Body of pancreas (tissue), 4 donors: ENCODE data around the gene NANOS1. TPM values are rescaled to one million over a fixed set of nuclear protein-coding genes. Genes with fewer than 3 reads are reported as not detected.

Experiments used
- ATAC-seq: fragments of 150-250 bp; one replicate; pipeline ENCODE4 v1.9.1; 2016
- DNase-seq, 4 donors: peaks; one replicate each; pipeline ENCODE4 v3.0.0-alpha.2; 2019
- H3K27ac ChIP-seq, 4 donors: fragments of 200-600 bp; sonication (generic); 1 replicate in 3 of 4; 2 replicates in 1 of 4; pipeline versions ENCODE4 v1.5.1 to v1.6.1; 2016 to 2019; ENCODE audit warnings: mild to moderate bottlenecking in 1 of 4, mixed read lengths in 1 of 4, moderate library complexity in 1 of 4
- H3K27me3 ChIP-seq, 2 donors: fragments of 200-600 bp; sonication (generic); one replicate each; pipeline ENCODE4 v1.6.0; 2016; ENCODE audit warnings: mild to moderate bottlenecking in 1 of 2
- H3K36me3 ChIP-seq, 2 donors: fragments of 200-600 bp; sonication (generic); replicated peaks in 1 of 2; 2 replicates each; pipeline ENCODE4 v1.5.1; 2016; ENCODE audit warnings: low read depth in 2 of 2; ENCODE audit not compliant: insufficient read depth in 1 of 2
- H3K4me1 ChIP-seq: fragments of 200-600 bp; sonication (generic); one replicate; pipeline ENCODE4 v1.6.0; 2016
- H3K4me3 ChIP-seq, 2 donors: fragments of 200-600 bp; sonication (generic); 1 replicate in 1 of 2; 2 replicates in 1 of 2; pipeline ENCODE4 v1.5.1; 2016 to 2019
- H3K9me3 ChIP-seq, 3 donors: fragments of 200-600 bp; sonication (generic); 1 replicate in 2 of 3; 2 replicates in 1 of 3; pipeline ENCODE4 v1.5.1; 2016
- CTCF ChIP-seq, 7 experiments: fragments of 450-650 bp in 4 of 7; fragments of 200-600 bp in 3 of 7; sonication (generic) in 3 of 7; IDR thresholded peaks; one replicate each; pipeline ENCODE4 v1.5.1; 2016 to 2019; ENCODE audit warnings: antibody characterized with exemption in 7 of 7
- POLR2A ChIP-seq, 3 donors: fragments of 450-650 bp; IDR thresholded peaks; one replicate each; pipeline ENCODE4 v1.6.1; 2016; ENCODE audit warnings: antibody characterized with exemption in 3 of 3, mild to moderate bottlenecking in 2 of 3
- WGBS, 2 donors: methylation state at CpG; one replicate each; pipeline ENCODE4 v1.1.5; 2017; 5-methylcytosine and 5-hydroxymethylcytosine counted together
- intact Hi-C: fragments of 100-400 bp; cut with DNase I; formaldehyde crosslinking; loops from one replicate; pipeline ENCODE4 v1.15.1; 2023
- total RNA-seq, 2 donors: library from RNA; depleted of rRNA; stranded (reverse); fragments of >200 nt; gene quantifications; one replicate each; pipeline ENCODE4 v1.1.0, GENCODE V29; 2016

The NANOS1 gene
- total RNA-seq, 2 donors from 2014 or later = 4.4 to 9.9 TPM

- TF ChIP-seq POLR2A (IDR thresholded peaks at IDR 0.05) = no peak
- TF ChIP-seq CTCF (IDR thresholded peaks at IDR 0.05) = no peak
- H3K27me3 ChIP-seq = no peaks in the 10 kb centered on the region
- ATAC-seq = no peak
- H3K4me3 ChIP-seq = no peak overlapping the region
- intact Hi-C loops = no loop called here
- no peaks in the 10 kb centered on the region for H3K9me3 ChIP-seq
- H3K36me3 ChIP-seq = peaks cover 27 to 51% of the 10 kb centered on the region in 2 donors
- no peak for DNase-seq
- 75 to 79% methylated on average over 4 of the region's 4 CpGs for WGBS, 2 donors
- no peaks in the 10 kb centered on the region for H3K4me1 ChIP-seq
- H3K27ac ChIP-seq = no peak overlapping the region
Observed at GRCh38 chr10:119059557-119059956, 30.0 kb downstream of the NANOS1 start.

DNA sequence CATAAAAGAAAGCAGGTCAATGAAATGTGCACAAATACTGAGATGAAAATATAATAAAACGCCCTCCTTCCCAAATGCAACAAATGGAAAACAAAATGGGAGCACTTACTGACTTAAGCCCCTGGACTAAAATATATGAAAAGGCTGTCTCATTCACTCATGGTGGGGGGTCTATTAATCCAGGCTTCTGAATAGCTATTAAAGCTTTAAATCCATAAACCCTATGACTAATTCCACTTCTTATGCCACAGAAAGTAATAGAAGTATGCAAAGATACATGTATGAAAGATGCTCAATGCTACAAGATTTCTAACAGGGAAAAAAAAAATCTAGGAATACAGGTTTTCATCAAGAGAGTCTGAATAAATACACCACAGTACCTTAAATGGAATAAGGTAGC is 30.6 kb downstream of the NANOS1 start:
- no peak for DNase-seq
- no peaks in the 10 kb centered on the region for H3K4me1 ChIP-seq
- no peak overlapping the region for H3K4me3 ChIP-seq
- TF ChIP-seq CTCF (IDR thresholded peaks at IDR 0.05) = no peak
- no peak for TF ChIP-seq POLR2A (IDR thresholded peaks at IDR 0.05)
- peaks cover 33 to 54% of the 10 kb centered on the region in 2 donors for H3K36me3 ChIP-seq
- no peaks in the 10 kb centered on the region for H3K9me3 ChIP-seq
- H3K27me3 ChIP-seq = no peaks in the 10 kb centered on the region
- ATAC-seq = no peak
- intact Hi-C loops = no loop called here
- no peak overlapping the region for H3K27ac ChIP-seq
- 65 to 79% methylated on average over 1 of the region's 1 CpG for WGBS, 2 donors

DNA sequence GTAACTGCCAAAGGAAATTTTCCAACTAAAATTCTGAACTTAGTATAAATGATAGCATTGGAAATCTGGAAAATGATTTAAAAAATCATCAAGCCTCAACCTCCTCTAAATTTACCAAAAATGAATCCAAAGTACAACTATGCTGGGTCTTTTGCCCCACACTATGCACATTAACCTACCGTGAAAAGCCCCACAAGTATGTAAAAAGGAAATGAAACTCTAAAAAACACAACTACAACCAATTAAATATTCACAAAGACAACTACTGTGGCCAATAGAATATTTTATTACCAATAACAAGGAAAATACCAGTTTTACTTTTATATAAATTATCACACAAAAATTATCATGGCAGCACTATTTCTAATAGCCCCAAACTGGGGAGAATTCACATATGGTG is 31.8 kb downstream of the NANOS1 start:
- Histone ChIP-seq H3K4me3 (no peak overlapping the region), H3K4me1 (no peaks in the 10 kb centered on the region), H3K27me3 (no peaks in the 10 kb centered on the region), H3K27ac (no peak overlapping the region), H3K36me3 (peaks cover 35 to 54% of the 10 kb centered on the region in 2 donors), H3K9me3 (no peaks in the 10 kb centered on the region)
- 65 to 79% methylated on average over 1 of the region's 1 CpG for WGBS, 2 donors
- intact Hi-C loops = no loop called here
- TF ChIP-seq CTCF (IDR thresholded peaks at IDR 0.05) = no peak
- TF ChIP-seq POLR2A (IDR thresholded peaks at IDR 0.05) = no peak
- ATAC-seq (no peak), DNase-seq (no peak)

- TF ChIP-seq POLR2A (IDR thresholded peaks at IDR 0.05) (no peak), CTCF (IDR thresholded peaks at IDR 0.05) (no peak)
- Histone ChIP-seq H3K4me3 (no peak overlapping the region), H3K27ac (no peak overlapping the region), H3K36me3 (peaks cover 35 to 51% of the 10 kb centered on the region in 2 donors), H3K4me1 (no peaks in the 10 kb centered on the region), H3K9me3 (no peaks in the 10 kb centered on the region), H3K27me3 (no peaks in the 10 kb centered on the region)
- intact Hi-C loops = no loop called here
- 90 to 98% methylated on average over 2 of the region's 2 CpGs for WGBS, 2 donors
- DNase-seq (no peak), ATAC-seq (no peak)
Observed at GRCh38 chr10:119061926-119062325, 32.4 kb downstream of the NANOS1 start.

DNA sequence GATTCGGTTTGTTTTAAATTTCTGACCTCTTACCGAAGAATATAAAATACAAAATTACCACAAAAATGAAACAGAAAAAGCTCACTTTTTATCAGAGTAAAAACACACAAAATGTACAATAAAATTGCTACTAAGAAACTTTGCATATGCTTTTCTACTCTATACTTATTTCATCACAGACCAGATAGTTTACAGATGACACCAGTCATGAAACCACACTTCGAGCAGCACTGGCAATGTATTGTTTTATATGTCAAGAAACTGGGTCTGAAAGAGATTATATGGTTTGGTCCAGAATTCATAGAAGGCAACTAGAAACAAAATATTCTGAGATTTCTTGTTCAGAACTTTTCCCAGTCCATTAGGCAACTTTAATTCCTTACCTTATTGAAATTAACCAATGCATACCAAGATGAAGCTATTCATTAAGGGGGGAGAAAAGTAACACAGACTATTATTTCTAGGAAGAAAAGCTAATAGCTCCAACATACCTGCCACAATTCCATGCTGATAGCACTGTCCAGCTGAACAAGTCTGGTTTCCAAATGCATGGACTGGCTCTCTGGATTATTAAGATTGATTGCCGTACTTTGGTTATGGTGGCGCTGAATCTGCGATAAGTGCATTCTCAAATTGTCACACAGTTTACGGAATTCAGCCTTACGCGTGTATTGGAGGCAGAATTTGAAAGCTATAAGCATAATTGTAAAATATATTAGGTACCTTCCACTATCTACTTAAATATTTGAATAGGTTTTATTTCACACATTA is 41.1 kb downstream of the NANOS1 start:
- Histone ChIP-seq H3K27ac (no peak overlapping the region), H3K9me3 (no peaks in the 10 kb centered on the region), H3K36me3 (peaks cover 20 to 36% of the 10 kb centered on the region in 2 donors), H3K4me1 (peaks cover 8% of the 10 kb centered on the region), H3K27me3 (no peaks in the 10 kb centered on the region), H3K4me3 (no peak overlapping the region)
- DNase-seq (no peak), ATAC-seq (no peak)
- intact Hi-C loops = no loop called here
- no peak for TF ChIP-seq POLR2A (IDR thresholded peaks at IDR 0.05)
- no peak for TF ChIP-seq CTCF (IDR thresholded peaks at IDR 0.05)
- WGBS, 2 donors = 90% methylated on average over 9 of the region's 9 CpGs
